Activated CD4-positive, alpha-beta T cell treated with anti-CD3 and anti-CD28 coated beads for 4 hours (primary cell): ENCODE measurements around the gene CAMTA1.

Experiments used
- DNase-seq, 2 donors: peaks; one replicate each; pipeline ENCODE4 v3.0.0-alpha.2; 2020

CAMTA1 gene

DNA sequence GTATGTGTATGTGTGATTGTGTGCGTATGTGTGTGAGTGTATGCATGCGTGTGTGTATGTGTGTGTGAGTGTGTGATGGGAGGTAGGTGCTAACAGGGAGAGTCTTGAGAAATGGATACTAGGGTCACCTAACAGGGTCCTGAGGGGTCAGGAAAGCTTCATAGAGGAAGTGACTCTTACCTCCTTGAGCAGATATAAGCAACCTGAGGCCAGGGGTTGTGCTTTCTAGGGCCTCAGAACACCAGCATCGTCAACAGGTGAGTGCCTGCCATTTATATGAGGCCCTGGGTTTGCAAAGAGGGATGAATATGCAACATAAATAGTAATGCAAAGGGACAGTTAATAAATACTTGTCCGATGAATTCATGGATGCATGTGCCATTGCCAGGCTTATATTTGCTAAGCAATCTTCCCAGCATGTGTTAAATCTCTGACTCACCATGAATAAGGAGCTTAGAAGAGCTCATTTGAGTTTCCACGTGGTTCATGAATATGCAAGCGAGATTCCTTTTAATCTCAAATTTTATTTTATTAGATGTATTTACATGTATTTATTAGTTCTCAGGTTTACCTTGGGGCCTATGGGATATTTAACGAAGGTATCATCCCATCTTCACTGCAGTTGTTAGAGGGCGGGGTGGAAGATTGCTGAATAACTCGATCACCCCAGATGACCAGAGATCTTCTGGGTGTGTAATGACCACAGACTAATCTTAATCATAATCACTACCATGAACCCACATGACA lies 438.3 kb downstream of the CAMTA1 start:
- no peak for DNase-seq

DNA sequence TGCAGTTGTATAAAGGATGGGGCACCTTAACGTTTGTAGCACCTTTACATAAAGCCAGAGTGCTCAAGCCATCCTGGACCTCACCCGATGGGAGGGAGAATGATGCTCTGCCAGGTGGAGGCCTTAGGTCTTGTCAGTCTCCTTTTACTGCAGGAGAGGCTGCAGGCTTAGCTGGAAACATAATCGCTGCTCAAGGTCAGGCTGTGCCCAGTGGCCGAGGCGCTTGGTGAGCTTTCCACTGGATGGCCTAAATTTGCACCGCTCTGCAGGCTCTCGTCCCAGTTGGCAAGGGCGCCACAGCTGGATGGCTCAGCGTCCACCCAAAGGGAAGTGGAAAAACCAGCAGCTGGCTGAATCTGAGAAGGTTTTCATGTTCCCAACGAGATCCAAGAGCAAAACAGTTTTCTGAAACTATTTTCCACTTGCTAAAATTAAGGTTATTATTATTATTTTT lies 438.9 kb downstream of the CAMTA1 start:
- no peak for DNase-seq

DNA sequence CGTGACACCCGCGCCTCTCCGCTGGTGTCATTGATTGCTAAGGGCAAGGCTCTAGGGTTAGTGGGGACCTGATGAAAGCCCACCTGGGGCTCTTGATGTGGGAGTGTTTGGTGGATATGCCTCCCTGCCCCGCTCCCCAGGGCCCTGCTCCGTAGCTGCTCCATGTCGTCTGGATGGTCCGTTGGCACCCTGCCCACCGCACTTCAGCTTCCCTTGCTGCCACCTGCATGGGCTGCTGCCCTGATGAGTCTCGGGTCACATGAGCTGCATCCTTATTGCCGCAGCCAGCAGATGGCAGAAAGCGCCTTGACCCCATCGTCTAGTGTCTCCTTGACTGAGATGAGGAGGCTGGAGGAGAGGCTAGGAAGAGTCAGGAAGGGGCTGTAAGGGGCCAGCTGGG lies 439.4 kb downstream of the CAMTA1 start:
- DNase-seq = no peak

DNA sequence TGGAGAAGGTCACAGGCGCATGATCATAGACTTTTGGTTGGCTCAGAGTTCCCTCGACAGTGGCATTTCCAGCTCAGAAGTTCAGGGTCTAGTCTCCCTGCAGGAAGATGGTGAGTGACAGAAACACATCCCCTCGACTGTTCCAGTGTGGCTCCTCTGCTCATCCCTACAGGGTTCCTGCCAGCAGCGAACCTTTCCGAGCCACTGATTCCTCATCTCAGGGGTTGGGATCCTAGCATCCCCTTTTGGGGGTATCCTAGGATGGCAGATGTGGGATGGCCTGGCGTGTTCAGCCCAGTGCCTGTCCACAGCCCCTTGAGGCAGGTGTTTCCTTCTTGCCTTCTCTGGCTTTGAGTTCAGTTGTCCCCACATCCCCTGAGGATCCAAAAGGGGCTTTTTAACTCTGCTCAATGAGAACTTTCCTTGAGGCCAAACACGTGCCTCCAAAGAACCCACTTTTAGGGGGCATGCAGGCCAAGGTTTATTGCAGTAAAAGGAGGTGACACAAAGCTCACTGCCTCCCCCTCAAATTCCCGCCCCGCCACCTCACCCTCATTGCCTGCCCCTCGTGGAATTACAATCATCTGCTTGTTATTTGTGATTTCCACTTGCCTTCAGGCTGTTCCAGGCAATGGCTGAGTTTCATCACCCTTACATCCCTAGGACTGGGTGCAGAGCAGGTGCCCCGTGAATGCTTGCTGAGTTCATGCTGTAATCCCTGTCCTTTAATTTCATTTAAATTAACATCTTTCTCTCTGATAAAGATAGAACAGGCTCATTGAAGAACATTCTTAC lies 440.7 kb downstream of the CAMTA1 start:
- DNase-seq = no peak

DNA sequence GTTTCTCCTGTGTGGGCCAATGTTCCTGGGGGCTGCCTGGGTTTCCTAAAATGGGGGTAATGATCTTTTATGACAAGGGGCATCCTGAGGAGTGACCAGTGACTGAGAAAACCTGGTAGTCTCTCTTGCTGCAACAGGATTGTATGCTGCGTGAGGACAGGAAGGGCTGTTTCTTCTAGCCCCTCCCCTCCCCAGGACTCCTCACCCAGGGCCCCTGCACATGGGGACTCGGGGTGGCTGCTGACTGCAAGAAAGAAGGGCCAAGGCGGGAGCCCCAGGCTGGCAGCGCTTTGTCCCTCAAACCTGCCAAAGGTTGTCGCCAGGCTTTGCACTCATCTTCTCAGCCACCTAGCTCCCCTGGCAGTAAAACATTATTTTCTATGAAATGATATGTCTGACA lies 442.4 kb downstream of the CAMTA1 start:
- no peak for DNase-seq

DNA sequence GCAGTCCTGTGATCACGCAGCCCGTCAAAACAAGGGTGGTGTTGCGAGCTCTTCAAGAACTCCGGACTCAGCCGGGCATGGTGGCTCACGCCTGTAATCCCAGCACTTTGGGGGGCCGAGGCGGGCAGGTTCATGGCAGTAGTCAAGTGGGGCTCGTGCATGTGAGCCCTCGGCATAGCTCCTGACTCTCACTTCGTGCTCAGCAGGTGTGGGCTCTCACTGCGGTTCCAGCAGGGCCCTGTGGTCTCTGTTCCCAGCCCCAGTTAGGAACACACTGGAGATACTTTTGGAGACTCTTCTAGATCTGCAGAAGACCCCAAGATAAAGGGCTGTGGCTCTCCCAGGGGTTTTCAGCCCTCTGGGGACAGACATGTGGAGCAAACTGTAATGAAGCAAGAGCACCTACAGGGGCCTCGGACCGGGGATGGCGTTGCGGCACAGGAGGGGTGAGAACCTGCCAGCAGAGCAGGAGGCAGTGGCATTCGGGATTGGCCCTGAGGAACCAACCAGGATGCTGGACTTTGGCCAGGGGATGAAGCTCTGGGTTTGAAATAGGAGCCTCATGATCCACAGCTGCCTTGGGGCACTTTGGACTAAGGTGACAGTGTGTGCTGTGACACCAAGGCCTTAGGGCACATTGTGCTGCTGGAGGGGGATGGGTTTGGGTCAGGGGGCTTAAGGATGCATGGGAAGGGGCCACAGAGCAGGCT lies 443.2 kb downstream of the CAMTA1 start:
- DNase-seq = no peak

DNA sequence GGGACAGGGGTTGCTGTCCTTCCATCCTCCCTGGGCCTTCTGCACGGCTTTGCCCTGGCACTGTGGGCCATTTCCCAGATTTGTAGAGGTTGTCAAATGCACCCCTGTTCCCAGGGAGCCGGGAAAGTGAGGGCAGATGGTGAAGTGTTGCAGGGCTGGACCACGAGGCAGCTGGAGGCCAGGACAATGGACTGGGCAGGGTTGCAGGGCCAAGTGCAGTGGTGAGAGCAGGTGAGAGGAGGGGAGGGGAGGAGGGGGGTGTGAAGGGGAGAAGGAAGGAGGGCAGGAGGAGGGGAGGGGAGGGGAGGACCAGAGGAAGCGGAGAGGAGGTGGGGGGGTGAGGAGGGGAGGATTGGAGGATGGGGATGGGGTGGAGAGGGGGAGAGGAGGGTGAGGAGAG lies 443.9 kb downstream of the CAMTA1 start:
- no peak for DNase-seq

DNA sequence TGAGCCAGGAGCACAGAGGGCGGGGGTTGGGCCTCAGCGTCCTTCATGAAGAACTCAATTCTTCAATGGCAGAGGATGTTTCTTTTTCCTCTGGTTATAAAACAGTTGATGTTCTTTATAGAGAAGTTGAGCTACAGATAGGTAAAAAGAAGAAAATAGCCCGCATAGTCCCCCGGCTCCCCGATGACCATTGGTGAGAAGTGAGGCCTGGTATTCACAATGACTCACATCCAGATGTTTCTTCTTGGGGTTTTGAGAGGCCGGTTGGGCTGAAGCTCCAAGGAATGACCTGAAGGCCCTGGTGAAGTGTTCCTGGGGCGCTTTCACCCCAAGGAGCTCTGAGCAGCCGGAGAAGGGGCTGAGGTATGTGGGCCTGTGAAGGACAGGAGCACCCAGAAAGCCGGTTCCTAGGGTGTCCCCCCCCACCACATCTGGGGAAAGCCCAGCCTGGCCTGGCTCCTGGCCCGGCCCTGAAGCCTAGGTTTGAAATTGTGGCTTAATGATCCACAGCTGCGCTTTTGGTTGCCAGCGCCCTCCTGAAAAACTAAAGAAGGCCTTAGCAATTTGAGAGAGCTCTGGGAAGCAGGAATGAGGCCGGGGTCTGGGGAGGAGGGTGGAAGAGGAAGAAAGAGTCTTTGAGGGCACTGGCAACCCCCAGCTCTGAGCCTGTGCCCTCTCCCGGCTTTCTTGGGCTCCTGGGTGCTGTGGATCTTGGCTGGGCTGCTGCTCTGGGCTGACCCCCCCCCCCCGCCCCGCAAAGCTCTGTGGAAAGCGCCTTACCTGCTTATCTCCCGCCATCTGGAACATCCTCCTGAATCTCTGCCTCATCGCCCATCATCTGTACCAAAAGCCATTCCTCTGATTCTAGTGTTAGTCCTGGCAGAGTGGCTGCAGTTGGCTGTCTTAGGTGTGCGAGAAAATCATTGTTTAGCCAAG lies 444.7 kb downstream of the CAMTA1 start:
- no peak for DNase-seq

DNA sequence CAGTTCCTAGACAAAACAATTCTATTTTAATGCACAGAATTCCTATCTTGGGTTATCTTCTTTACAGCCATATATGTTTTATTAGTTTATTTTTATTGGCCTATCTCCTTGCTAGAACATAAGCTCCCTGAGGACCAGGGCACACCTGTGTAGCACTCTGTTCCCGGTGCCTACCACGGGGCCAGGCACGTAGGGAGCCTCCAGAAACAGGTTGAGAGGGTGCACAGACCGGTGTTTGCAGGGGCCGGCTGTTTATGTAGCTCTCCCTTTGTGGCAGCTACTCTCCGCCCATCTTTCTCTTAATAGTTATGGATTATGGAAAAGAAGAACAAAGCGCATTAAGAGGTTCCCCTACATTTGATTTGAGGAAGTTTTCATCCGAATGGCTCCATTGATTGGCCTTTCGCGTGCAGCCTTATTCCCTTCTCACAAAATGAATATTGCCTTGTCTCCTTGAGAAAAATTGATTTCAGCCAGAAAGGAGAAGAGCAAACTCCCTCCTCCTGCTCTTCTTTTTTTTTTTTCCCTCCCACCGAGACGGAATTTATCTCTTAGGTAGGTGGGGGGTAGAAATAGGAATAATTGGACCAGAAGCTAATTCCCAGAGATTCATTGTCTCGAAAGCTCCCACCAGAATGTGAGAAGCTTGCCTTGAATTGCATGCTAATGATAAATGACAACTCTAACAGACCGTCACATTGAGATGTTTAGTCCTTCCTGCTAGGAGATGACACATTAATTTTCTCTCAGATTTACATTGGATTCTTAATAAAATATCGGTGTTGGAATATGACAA lies 447.4 kb downstream of the CAMTA1 start:
- DNase-seq = no peak

DNA sequence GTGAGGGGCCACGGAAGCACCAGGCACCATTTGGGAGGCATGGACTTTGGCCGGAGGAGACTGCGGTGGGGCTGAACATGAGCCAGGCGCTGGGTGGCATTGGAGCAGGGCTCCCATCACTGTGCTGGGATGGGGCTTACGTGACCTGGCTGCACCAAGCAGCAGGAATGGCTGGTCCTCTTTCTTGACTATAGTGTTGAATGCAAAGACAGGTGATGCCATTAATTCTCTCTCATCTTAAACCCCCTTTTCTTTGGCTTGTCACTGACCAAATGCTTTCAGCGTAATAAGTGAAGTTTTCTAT lies 447.9 kb downstream of the CAMTA1 start:
- DNase-seq = no peak

DNA sequence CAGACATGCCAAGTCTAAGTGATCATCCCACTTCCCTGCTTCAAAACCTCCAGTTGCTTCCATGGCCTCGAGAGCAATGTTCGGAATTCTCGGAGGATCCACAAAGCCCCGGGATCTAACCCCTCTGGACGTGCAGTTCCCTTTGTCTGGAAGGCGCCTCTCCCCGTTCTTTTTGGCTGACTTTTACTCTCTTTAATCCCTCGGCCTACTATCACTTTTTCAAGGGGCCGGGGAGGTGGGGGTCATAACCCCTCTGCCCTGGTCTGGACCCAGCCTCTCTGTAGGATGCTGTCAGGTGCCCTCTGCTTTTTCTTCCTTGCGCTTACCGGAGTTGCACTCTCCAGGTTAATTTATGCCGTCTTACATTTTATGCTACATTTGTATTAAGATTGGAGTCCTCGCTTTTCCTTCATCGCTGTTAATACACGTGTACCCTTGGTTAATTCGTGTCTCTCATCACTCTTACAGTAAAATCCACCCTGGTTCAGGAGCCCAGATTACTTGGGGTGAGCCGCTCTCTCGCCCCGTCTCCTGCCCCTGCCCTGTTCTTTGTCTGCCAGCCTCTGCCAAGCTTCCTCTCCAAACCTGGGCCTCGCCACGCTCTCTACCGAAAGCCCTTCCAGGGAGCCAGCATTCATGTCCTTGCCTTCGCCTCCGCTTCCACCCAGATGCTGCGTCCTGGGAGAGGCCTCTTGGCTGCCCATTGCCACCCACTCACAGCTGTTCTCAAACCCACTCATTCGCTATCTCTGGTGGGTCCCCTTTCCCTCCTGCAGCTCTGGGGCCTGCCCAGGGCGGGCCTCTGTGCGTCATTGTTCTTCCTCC lies 448.6 kb downstream of the CAMTA1 start:
- DNase-seq = no peak

DNA sequence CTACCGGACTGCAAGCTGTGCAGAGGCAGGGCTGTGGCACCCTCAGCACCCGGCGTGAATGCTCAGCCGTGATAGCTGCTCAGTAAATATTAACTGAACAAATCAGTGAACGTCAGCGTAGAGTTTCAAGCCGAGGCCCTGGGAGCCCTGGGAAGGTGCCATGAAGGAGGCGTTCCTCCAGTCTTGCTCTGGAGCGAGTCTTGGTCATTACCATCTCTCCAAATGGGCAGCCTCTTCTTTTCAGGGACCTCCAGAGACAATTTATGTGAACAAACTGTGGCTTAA lies 449.2 kb downstream of the CAMTA1 start:
- DNase-seq = no peak

DNA sequence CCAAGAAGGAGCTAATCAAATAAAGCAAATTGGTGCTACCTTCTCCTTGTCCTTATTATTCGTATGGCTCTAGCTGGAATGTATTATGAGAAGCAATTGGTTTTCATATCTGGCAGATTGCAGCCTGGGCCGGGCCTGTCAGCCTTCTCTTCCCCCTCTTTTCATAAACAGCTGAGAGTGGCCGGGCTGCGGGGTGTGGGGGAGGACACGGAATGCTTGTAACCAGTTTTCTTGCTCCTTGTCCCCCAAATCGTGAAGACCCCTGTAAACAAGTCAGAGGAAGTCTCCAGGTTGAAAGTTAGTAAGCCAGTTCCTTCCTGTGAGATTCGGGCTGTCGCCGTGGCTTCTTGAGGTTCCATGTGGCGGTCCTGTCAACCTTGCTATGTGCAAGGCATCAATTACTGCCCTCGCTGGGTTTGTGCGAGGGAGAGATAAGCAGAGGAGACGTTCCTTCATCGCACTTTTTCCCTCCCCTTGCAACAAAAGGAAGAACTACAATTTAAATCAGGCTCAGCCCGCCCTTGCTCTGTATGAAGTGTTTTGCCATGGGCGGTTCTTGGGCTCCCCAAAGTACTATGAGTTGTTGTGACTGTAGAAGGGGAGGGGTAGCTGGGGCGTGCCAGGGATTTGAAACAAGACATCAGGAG lies 450.7 kb downstream of the CAMTA1 start:
- no peak for DNase-seq

DNA sequence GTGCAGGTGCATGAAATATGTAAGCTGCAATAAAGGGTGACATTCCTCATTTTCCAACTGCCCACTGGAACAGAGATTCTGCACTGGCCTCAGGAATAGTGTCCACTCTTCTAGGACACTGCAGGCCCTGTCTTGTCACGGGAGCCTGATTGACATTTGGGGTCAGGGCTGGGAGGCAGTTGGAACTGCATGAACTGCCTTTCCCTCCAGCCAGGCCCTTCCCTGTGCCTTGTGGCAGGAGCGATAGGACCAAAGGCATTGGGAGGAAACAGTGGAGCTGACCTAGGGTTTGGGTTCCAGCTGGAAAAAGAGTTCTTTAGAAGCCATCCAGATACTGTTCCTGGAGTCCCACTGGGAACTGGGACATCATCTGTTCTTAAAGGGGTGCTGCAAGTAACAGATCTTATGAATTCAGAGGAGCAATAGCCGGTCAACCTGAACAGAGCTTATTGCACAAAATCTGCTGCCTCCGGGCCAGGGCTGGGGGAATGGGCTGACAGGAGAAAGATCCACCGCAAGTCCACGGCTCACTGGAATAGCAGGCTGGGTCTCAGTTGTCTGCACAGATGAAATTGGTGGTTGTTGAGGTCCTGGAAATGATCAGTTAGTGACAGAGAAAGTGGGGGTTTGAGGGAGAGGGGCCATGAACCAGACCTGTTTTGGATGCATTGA lies 451.7 kb downstream of the CAMTA1 start:
- DNase-seq = no peak

DNA sequence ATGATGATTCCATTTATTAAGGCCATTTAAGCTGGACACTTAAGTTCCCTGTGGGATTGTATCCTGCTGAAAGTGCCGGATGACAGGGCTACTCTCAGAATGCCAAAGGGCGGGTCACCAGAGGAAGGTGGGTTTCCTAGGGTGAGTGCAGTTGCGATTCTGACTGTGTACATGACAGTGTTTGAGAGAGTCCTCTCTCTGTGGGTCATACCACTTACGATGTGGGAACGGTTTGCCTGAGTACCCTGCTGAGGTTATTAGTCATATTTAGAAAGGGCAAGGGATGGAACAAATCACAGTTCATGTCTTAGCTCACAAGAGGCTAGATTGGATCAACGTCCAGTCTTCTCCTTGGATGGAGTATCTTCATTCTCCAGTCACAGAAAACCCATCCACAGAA lies 461.9 kb downstream of the CAMTA1 start:
- no peak for DNase-seq

DNA sequence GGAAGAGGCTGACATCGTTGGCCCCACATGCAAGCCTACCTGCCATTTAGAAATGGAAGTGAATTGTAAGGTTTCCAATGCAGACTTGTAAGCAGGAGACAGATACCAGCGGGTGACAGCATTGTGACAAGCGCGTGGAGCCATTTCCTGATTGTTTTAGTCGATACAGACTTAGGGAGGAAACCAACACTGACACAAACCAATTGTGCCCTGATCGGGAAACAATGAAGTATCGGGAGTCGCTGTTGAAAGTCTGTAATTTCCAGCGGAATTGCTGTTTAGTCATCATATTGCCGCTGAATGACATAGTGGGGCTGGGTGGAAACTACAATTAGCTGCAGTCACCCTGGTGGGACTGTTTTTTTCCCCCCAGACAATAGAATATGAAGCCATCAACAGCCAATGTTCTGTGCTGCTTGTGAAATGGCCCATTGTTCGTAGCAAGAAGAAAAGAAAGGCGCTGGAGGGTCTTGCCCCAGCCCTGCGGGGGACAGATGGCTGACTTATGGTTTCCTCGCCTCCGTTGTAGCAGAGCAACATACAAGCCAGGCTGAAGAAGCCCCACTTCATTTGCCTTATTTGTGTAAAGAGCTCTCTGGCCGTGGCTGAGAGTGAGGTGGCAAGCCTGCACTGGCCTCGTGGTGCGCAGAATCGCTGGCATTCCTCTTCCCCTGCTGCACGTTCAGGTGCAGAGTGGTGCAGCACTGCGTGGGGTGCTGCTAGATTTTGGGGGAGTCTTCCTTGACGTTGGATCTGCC lies 462.7 kb downstream of the CAMTA1 start:
- DNase-seq = no peak

DNA sequence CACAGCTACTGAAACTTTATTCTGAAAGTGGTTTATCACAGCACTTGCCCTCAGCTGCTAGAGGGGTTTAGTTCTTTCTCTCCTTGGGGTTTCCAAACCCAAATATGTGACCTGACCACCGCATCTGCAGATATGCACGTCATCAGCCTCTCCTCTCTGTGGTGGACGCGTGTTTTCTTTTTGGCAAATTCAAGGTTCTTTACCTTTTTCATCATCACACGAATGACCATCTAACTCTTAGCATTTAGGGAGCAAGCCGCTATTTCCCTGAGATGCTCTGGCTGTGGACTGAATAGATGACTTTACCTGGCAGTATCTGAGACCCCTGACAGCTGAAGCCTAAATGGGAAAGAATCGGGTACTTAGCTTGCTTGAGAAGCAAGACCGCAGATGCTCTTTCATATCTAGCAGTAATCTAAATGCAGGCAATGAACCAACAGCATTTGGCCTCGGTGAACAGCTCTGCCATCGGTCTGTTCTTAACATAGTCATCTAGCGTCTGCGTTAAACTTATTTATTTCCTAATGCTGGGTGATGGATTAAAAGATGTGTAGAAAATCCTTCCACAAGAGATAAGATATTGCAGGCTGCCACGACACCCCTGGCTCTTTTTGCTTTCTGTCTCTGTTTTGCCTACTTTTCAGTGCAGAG lies 463.4 kb downstream of the CAMTA1 start:
- DNase-seq = no peak

DNA sequence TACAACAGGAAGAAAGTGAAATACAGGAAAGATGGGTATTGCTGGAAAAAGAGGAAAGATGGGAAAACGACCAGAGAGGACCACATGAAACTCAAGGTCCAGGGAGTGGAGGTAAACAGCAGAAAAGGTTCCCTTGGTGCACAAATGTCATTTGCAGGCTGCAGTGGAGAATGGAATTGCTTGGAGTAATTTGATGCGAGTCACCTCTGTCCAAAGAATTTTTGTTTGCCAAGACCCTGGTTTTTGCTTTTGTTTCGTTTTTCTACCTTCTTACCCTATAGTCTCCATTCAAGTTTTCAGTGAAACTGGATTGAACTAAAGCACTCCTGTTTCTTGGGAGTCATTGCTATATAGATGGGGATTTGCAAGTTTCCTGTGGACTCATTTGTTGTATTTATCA lies 464.3 kb downstream of the CAMTA1 start:
- no peak for DNase-seq

DNA sequence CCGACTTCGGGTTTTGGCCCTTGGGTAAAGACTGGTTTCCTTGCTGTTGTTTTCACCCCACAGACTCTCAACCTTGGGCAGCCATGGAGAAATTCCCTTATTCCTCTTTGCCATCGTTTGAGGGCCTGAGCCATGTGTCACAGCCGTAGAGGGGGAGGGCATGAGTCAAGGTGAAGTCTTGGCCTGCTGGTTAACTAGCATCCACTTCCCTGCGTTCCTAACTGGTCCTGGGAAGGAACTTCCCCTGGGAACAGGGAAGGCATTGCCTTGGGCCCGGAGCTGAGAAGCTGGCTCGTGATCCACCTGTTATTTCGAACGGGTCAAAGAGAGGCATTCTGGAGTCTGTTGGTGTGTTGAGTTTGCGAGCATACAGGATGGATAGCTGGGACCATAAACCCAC lies 464.9 kb downstream of the CAMTA1 start:
- no peak for DNase-seq
